Lower leg skin (tissue), 3 donors: Measurements from ENCODE around the gene WASF3.

ENCODE experiments used
- CTCF ChIP-seq, 3 donors: fragments of 450-650 bp; IDR thresholded peaks; one replicate each; pipeline ENCODE4 v1.5.1; 2016; ENCODE audit warnings: antibody characterized with exemption in 3 of 3, mild to moderate bottlenecking in 3 of 3, moderate library complexity in 2 of 3
- POLR2A ChIP-seq, 2 donors: fragments of 450-650 bp; IDR thresholded peaks; one replicate each; pipeline ENCODE4 v1.6.1; 2016 to 2017; ENCODE audit warnings: antibody characterized with exemption in 2 of 2, mild to moderate bottlenecking in 1 of 2, moderate library complexity in 1 of 2

GRCh38 chr13:26679411-26680122, 122.1 kb downstream of the WASF3 start:
- no peak for TF ChIP-seq CTCF (IDR thresholded peaks at IDR 0.05)
- no peak for TF ChIP-seq POLR2A (IDR thresholded peaks at IDR 0.05)
